HepG2 (cell line): ENCODE data around the gene BNIP1. TPM values are rescaled to one million over a fixed set of nuclear protein-coding genes. Genes with fewer than 3 reads are reported as not detected.

Source experiments
- ATAC-seq: fragments of 200-7000 bp; cut with Tn5 transposase; 3 replicates; pipeline ENCODE4 v1.9.1; 2020; ENCODE audit warnings: mild to moderate bottlenecking, moderate library complexity
- BruUV-seq: library from RNA; stranded (reverse); fragments of 400-500 nt; replicated peaks from 2 replicates; lab custom pipeline; 2021; lab: Mats Ljungman, UMichigan
- CTCF ChIA-PET: fragments of 300-600 bp; formaldehyde crosslinking; extraction: SDS; loops from one replicate; lab custom pipeline; 2021; ENCODE audit warnings: low total read pairs, inconsistent platforms, low intra/inter-chr PET ratio; lab: Yijun Ruan, JAX
- POLR2A ChIA-PET: fragments of 350-600 bp; sonication (Branson Sonifier 250); formaldehyde crosslinking; loops from one replicate; lab custom pipeline; 2020; ENCODE audit warnings: antibody characterized with exemption, inconsistent platforms; lab: Yijun Ruan, JAX
- DNase-seq: peaks from one replicate; pipeline ENCODE4 v3.0.0-alpha.2; 2015; ENCODE audit warnings: low spot score
- FAIRE-seq: peaks from 3 replicates; lab custom pipeline; 2011; peaks lifted over from hg19 to GRCh38; lab: Jason Lieb, UNC
- H2AFZ ChIP-seq: one replicate; pipeline ENCODE4 v1.6.1; 2011; ENCODE audit warnings: low read length, inconsistent platforms
- H3K27ac ChIP-seq: fragments of 300-600 bp; 3 replicates; pipeline ENCODE4 v1.8.0; 2011; ENCODE audit warnings: mixed run types, mild to moderate bottlenecking, mixed read lengths, low read length, inconsistent platforms; ENCODE audit not compliant: insufficient read depth; ENCODE audit errors: extremely low read length
- H3K27me3 ChIP-seq, 2 experiments: fragments of 200-600 bp in 1 of 2; 2 replicates in 1 of 2; 3 replicates in 1 of 2; pipeline versions ENCODE4 v1.6.0 to v1.8.0; 2011; ENCODE audit warnings: low read length in 2 of 2, mild to moderate bottlenecking in 2 of 2, moderate library complexity in 2 of 2, inconsistent platforms in 1 of 2; ENCODE audit not compliant: insufficient read depth in 2 of 2, control insufficient read depth in 1 of 2
- H3K36me3 ChIP-seq, 2 experiments: fragments of 200-600 bp in 1 of 2; replicated peaks in 1 of 2; 2 replicates in 1 of 2; 3 replicates in 1 of 2; pipeline versions ENCODE4 v1.5.1 to v1.8.0; 2011; ENCODE audit warnings: low read length in 2 of 2, inconsistent platforms in 1 of 2; ENCODE audit not compliant: insufficient read depth in 2 of 2, control insufficient read depth in 1 of 2
- H3K4me1 ChIP-seq: 2 replicates; pipeline ENCODE4 v1.5.1; 2012; ENCODE audit warnings: low read length, inconsistent platforms; ENCODE audit not compliant: insufficient read depth
- H3K4me2 ChIP-seq: 2 replicates; pipeline ENCODE4 v1.6.0; 2011; ENCODE audit warnings: low read depth, low read length, inconsistent platforms
- H3K4me3 ChIP-seq, 3 experiments: fragments of 200-600 bp in 1 of 3; sonication (generic), shearing (Covaris generic) in 1 of 3; replicated peaks in 1 of 3; 2 replicates each; pipeline ENCODE4 v1.5.1; 2011 to 2016; ENCODE audit warnings: low read length in 3 of 3, inconsistent platforms in 2 of 3, low read depth in 2 of 3, mild to moderate bottlenecking in 2 of 3, control low read depth in 1 of 3, mixed read lengths in 1 of 3; ENCODE audit not compliant: insufficient read depth in 1 of 3
- H3K79me2 ChIP-seq: one replicate; pipeline ENCODE4 v1.6.1; 2011; ENCODE audit warnings: low read length, inconsistent platforms; ENCODE audit not compliant: insufficient read depth
- H3K9ac ChIP-seq: 2 replicates; pipeline ENCODE4 v1.6.0; 2011; ENCODE audit warnings: mild to moderate bottlenecking, low read depth, low read length, inconsistent platforms; ENCODE audit not compliant: insufficient read depth
- H3K9me3 ChIP-seq: 2 replicates; pipeline ENCODE4 v1.5.1; 2012; ENCODE audit warnings: mild to moderate bottlenecking, low read length
- H4K20me1 ChIP-seq: 2 replicates; pipeline ENCODE4 v1.6.0; 2011; ENCODE audit warnings: inconsistent platforms, mild to moderate bottlenecking, low read length, moderate library complexity; ENCODE audit not compliant: insufficient read depth
- SPEN ChIP-seq: sonication (generic); formaldehyde crosslinking; IDR thresholded peaks from 2 replicates; pipeline ENCODE4 v1.5.1; 2020; ENCODE audit warnings: low read depth, mild to moderate bottlenecking, missing genetic modification reagents
- ZFP82 ChIP-seq: sonication (generic); formaldehyde crosslinking; IDR thresholded peaks from 2 replicates; pipeline ENCODE4 v1.5.1; 2020; ENCODE audit warnings: mild to moderate bottlenecking, missing genetic modification reagents, borderline replicate concordance
- ZNF17 ChIP-seq: sonication (generic); formaldehyde crosslinking; IDR thresholded peaks from 2 replicates; pipeline ENCODE4 v1.5.0; 2020; ENCODE audit warnings: mild to moderate bottlenecking, missing genetic modification reagents
- ZNF570 ChIP-seq: sonication (generic); formaldehyde crosslinking; IDR thresholded peaks from 2 replicates; pipeline ENCODE4 v1.4.0; 2020; ENCODE audit warnings: mild to moderate bottlenecking, missing genetic modification reagents, borderline replicate concordance
- ZNF777 ChIP-seq: sonication (generic); formaldehyde crosslinking; IDR thresholded peaks from 2 replicates; pipeline ENCODE4 v1.4.0; 2020; ENCODE audit warnings: missing genetic modification reagents
- WGBS: methylation state at CpG from one replicate; pipeline ENCODE4 v1.1.6; 2017; ENCODE audit warnings: low lambda C conversion rate; 5-methylcytosine and 5-hydroxymethylcytosine counted together
- in situ Hi-C: cut with HindIII; loops from 2 replicates; pipeline ENCODE4 v1.10.0; 2017; ENCODE audit warnings: low pct_unique_long_range_greater_than_20kb; ENCODE audit not compliant: extremely low pct_ligation_motif_present
- intact Hi-C: fragments of 100-400 bp; cut with micrococcal nuclease; formaldehyde crosslinking; loops from one replicate; pipeline ENCODE4 v1.10.0; 2022; ENCODE audit not compliant: unreplicated experiment
- polyA plus RNA-seq, 8 experiments: library from polyadenylated mRNA; depleted of rRNA in 3 of 8; stranded (reverse) in 7 of 8; unstranded in 1 of 8; fragments of >200 nt; fragmentation: Illumina TruSeq in 4 of 8; extraction: Trizol in 4 of 8; gene quantifications; 2 replicates each; pipeline versions ENCODE4 v1.2.1 to v1.2.3, GENCODE V29; 2011 to 2016; ENCODE audit warnings: low read depth in 4 of 8, missing spikeins in 1 of 8, mixed read lengths in 1 of 8; ENCODE audit not compliant: insufficient read depth in 1 of 8
- total RNA-seq, 5 experiments: library from RNA; depleted of rRNA; stranded (reverse); fragments of >200 nt; fragmentation: Illumina TruSeq; extraction: Trizol; gene quantifications; 2 replicates each; pipeline ENCODE4 v1.2.3, GENCODE V29; 2016; ENCODE audit warnings: low read depth in 1 of 5
- TF ChIP-seq, protein P1 (sequence below): sonication (generic); formaldehyde crosslinking; IDR thresholded peaks from 2 replicates; pipeline ENCODE4 v1.5.1; 2020; ENCODE audit warnings: missing genetic modification reagents, mild to moderate bottlenecking, borderline replicate concordance
- TF ChIP-seq, protein P2 (sequence below): sonication (generic); formaldehyde crosslinking; IDR thresholded peaks from 2 replicates; pipeline ENCODE4 v1.9.0; 2022; ENCODE audit warnings: missing genetic modification reagents, mild to moderate bottlenecking, borderline replicate concordance

The BNIP1 gene
- total and polyA plus RNA-seq, 2 of the 13 experiments (the other 11 are each of a cell fraction or from before 2014, with no cell fraction given) = 13.2 to 16.9 TPM

DNA sequence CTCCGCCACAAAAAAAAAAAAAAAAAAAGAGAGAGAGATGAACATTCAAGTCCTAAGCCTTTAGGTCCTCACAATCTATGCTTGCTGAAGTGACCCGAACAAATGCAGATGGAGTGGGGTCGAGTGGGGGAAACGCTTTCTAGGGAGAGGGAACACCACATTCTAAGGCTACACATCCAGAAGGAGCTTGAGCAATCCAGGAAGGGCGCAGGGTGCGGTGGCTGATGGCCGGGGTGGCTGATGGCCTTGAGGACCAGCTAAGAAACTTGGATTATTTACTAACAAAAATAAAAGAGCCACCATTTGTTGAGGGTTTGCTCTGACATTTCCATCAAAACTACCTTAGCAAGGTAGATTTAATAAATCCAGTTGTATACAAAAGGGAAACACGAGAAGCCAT is 764 bp upstream of the BNIP1 start:
- Histone ChIP-seq H3K4me2 (no peak overlapping the region), H3K4me3 (no peak overlapping the region), H3K27me3 (no peaks in the 10 kb centered on the region; a peak in 1 of 5 replicates), H3K27ac (no peak overlapping the region), H3K9ac (no peak overlapping the region), H3K4me1 (peaks cover 26% of the 10 kb centered on the region), H3K36me3 (peaks cover 0 to 5% of the 10 kb centered on the region in 2 experiments; a peak in 2 of 5 replicates), H2AFZ (no peak overlapping the region), H4K20me1 (no peaks in the 10 kb centered on the region), H3K79me2 (peaks cover 2% of the 10 kb centered on the region)
- BruUV-seq = no TSS peak
- POLR2A ChIA-PET = no interaction called here
- ATAC-seq = no peak
- no peak for FAIRE-seq
- 88% methylated on average over 8 of the region's 8 CpGs for WGBS
- no peak for DNase-seq
- no peak for TF ChIP-seq SPEN (CRISPR knock-in tag)
- TF ChIP-seq, all 625 proteins: peak for 0
- intact Hi-C loops (loop anchor here (10.0 kb wide), 1 partner anchor 429 kb away; no protein-coding TSS in a partner anchor), in situ Hi-C loops (loop anchor here (5.0 to 25.0 kb wide), 2 partner anchors 161 to 431 kb away; partner anchors contain the start of gene ATP6V0E1)
- CTCF ChIA-PET = interaction anchor here (2.0 kb wide), 1 partner anchor 165 kb away, joined by 9 read pairs; no protein-coding TSS in a partner anchor
- H3K9me3 ChIP-seq = no peaks in the 10 kb centered on the region

DNA sequence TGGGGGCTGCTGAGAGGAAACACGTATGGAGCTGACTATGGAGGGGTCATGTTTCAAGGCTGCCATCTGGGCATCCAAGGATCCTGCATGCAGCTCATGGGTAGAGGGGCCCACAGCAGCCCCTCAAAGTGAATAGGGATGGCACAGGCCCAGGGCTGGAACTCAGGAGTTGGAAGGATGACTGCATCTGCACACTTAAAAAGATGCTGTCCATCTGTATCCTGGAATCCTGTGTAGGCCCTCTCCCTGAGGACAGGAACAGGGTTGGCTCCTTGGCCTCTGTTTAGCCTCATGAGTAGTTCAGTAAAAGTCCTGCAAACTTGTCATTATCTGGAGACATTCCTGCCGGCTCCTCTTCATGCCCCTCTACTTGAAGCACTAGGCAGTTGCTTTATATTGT is 4.0 kb downstream of the BNIP1 start:
- Histone ChIP-seq H3K4me3 (no peak overlapping the region), H4K20me1 (no peaks in the 10 kb centered on the region), H3K36me3 (peaks cover 1 to 17% of the 10 kb centered on the region in 2 experiments; a peak in 3 of 5 replicates), H3K79me2 (peaks cover 2% of the 10 kb centered on the region), H3K27ac (no peak overlapping the region), H3K9me3 (no peaks in the 10 kb centered on the region), H3K27me3 (no peaks in the 10 kb centered on the region; a peak in 1 of 5 replicates), H3K9ac (no peak overlapping the region), H3K4me2 (no peak overlapping the region), H2AFZ (no peak overlapping the region), H3K4me1 (peaks cover 9% of the 10 kb centered on the region; the same call in 1 of the 2 replicates)
- 72% methylated on average over 2 of the region's 2 CpGs for WGBS
- no TSS peak for BruUV-seq
- no peak for DNase-seq
- TF ChIP-seq, protein P1, sequence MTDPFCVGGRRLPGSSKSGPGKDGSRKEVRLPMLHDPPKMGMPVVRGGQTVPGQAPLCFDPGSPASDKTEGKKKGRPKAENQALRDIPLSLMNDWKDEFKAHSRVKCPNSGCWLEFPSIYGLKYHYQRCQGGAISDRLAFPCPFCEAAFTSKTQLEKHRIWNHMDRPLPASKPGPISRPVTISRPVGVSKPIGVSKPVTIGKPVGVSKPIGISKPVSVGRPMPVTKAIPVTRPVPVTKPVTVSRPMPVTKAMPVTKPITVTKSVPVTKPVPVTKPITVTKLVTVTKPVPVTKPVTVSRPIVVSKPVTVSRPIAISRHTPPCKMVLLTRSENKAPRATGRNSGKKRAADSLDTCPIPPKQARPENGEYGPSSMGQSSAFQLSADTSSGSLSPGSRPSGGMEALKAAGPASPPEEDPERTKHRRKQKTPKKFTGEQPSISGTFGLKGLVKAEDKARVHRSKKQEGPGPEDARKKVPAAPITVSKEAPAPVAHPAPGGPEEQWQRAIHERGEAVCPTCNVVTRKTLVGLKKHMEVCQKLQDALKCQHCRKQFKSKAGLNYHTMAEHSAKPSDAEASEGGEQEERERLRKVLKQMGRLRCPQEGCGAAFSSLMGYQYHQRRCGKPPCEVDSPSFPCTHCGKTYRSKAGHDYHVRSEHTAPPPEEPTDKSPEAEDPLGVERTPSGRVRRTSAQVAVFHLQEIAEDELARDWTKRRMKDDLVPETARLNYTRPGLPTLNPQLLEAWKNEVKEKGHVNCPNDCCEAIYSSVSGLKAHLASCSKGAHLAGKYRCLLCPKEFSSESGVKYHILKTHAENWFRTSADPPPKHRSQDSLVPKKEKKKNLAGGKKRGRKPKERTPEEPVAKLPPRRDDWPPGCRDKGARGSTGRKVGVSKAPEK = no peak
- TF ChIP-seq ZNF777 = no peak
- no peak for TF ChIP-seq ZNF17
- no peak for TF ChIP-seq ZNF570
- TF ChIP-seq, protein P2, sequence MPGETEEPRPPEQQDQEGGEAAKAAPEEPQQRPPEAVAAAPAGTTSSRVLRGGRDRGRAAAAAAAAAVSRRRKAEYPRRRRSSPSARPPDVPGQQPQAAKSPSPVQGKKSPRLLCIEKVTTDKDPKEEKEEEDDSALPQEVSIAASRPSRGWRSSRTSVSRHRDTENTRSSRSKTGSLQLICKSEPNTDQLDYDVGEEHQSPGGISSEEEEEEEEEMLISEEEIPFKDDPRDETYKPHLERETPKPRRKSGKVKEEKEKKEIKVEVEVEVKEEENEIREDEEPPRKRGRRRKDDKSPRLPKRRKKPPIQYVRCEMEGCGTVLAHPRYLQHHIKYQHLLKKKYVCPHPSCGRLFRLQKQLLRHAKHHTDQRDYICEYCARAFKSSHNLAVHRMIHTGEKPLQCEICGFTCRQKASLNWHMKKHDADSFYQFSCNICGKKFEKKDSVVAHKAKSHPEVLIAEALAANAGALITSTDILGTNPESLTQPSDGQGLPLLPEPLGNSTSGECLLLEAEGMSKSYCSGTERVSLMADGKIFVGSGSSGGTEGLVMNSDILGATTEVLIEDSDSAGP (CRISPR knock-in tag) = no peak
- TF ChIP-seq ZFP82 (CRISPR knock-in tag) = no peak
- ChIA-PET POLR2A (no interaction called here), CTCF (no interaction called here)
- intact Hi-C loops (loop anchor here (10.0 kb wide), 1 partner anchor 434 kb away; no protein-coding TSS in a partner anchor), in situ Hi-C loops (loop anchor here (25.0 kb wide), 1 partner anchor 436 kb away; no protein-coding TSS in a partner anchor)
- no peak for ATAC-seq
- FAIRE-seq = no peak
